Stimulated activated naive CD8-positive, alpha-beta T cell treated with anti-CD3 and anti-CD28 coated beads, Interleukin-15, Interleukin-2, amounts not matched to agents 100 U/mL and 50 U/mL, for 24 hours (primary cell): ENCODE data around the gene NDUFA13.
"Not testable (repeated sequence)": the region's sequence is repeated elsewhere in the genome, so short reads cannot be mapped to it uniquely, and the experiment has no call there.

Source experiments
- ATAC-seq: fragments of 150-1000 bp; cut with Tn5 transposase; one replicate; pipeline ENCODE4 v1.10.0; 2021
- DNase-seq: peaks from one replicate; pipeline ENCODE4 v3.0.0; 2021

The NDUFA13 gene

GRCh38 chr19:19515642-19516519, at the start of gene NDUFA13:
TSS of gene NDUFA13 (plus strand) at chr19:19516225. CDS start at chr19:19516239, 14 bp downstream.
- ATAC-seq, result peak; percentile 91
- peak; percentile 94 for DNase-seq

GRCh38 chr19:19468424-19469050, 47.5 kb upstream of the NDUFA13 start:
- ATAC-seq, result no peak
- no peak for DNase-seq

DNA sequence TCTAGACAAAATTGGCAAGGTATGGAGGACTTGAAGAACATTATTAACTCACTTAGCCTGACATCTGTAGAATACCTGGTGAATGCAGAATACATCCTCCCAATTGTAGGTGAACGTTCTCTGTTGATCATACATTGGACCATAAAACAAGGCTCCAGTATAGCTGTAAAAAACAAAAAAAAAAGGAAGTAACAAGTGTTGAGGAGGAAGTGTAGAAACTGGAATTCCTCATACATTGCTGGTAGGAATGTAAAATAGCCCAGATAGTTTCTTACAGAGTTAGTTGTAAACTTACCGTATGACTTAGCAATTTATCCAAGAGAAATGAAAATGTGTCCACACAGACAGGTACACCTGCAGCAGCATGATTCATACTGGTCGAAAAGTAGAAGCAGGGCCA, 45.4 kb upstream of the NDUFA13 start:
- ATAC-seq (no peak), DNase-seq (no peak)

- DNase-seq (no peak), ATAC-seq (no peak)
Observed at GRCh38 chr19:19471682-19472081, 44.3 kb upstream of the NDUFA13 start.

DNA sequence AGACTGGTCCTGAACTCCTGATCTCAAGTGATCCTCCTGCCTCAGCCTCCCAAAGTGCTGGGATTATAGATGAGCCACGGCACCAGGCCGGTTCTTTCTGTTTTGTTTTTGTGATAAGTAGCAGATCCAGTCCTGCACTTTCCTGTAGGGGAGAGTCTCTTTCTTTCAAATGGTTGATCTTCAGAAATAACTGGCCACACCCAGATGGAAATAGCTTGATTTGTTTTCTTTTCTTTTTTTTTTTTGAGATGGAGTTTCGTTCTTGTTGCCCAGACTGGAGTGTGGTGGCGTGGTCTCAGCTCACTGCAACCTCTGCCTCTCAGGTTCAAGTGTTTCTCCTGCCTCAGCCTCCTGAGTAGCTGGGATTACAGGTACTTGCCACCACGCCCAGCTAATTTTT, 43.9 kb upstream of the NDUFA13 start:
- ATAC-seq, DNase-seq: not testable (repeated sequence)

DNA sequence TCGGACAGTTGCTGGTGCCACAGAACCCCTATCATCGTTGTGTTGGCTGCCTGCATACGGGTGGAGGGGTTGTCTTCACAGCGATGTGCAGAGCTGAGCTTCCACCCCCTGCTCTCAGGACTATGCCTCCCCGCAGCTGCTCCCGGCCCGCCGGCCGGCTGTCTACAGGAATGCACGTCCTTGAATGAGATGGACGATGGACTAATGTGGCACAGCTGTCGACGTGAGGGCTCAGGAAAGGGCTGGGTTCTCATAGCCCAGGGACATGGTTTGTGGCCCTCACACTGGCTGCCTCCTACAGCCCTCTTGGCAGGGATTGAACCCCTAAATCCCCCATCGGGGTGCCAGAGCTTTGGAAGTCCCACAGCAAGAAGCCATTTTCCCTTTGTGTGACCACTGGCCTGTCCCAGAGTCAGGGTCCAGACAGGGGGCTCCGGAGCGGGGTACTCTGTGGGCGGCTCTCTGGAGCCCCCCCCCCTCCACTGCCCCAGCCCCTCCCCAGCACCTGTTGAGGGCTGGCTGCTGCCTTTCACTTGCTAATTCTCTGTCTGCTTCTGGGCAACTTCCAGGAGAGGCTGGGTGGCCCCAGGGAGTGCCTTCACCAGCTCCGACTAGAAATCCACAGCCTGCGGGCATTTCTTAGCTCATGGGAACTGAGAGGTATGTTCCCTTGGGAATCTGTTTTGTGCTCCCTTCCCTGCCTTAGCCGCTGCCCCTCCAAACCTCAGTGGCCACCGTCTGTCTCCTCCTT, 40.8 kb upstream of the NDUFA13 start:
- ATAC-seq, result no peak
- DNase-seq, result no peak

DNA sequence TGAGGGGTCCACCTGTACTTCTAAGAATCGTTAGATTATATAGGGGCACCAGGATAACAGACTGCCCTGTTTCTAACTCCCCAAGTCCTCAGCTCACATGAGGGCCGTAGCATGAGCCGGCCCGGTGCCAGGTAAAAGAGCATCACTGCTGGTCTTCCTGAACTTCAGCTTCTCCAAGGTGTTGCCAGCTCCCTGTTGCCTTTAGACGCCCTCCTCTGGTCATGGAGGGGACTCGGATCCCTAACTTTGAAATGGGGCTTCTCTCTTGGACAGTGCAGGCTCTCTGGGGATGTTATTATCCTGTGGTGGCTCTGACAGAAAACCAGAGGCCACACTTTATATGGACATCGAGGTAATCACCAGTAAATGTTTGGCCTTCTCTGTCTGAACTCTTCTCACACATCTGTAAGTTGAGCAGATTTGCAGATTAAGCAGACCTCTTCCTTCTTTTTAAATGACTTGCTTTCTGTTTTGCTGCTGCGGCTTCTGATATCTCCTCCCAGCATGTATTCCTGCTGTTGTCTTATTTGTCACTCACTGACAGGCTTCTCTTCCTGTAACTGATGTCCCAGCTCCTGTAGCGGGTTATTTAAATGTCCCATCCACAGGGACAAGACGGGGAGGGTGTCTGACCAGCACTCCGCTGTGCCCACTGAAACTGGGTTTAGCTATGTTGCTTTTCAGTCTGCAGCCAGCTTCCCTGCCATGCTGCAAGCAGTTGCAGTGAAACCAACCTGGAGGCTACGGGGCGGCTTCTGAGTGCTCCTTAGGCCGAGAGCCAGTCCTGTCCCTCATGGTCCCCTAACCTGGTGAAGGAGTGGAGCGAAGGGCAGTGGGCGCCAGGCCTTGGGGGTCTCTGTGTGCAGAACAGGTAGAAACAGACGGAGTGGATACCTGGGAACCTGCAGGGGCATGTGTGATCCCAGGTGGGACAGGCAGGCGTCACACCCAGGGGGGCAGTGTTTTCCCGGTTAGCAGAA, 39.9 kb upstream of the NDUFA13 start:
- no peak for DNase-seq
- ATAC-seq, result no peak

DNA sequence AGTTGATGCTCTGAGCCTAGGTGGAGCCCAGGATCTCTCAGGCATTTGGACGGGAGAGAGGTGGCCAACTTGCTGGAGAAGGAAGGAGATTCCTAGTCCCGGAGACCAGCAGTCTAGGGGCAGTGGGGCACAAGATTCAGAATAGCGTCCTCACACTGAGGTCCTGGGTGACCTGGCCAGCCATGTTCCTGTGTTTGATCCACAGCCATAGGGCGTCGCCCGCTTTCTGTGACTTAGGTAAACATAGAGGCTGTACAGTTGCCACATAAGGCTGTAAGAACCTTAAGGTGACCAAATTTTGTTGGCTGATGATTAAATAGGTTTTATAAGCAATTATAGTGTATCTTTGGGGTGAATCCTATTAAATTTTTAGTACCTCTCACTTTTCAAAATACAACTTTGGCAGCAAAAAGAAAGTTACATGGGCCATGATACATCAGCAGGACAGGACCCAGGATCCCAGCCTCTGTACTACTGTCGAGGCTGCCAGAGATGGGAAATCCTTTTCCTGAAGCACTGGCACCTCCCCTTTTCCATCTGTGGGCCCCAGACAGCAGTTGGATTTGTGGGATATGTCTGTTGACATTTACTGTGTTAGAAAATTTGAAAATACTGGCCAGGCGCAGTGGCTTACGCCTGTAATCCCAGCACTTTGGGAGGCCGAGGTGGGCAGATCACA, 38.2 kb upstream of the NDUFA13 start:
- ATAC-seq (no peak), DNase-seq (no peak)

GRCh38 chr19:19480688-19481087, 35.3 kb upstream of the NDUFA13 start:
- ATAC-seq (peak; percentile 68), DNase-seq (no peak)

DNA sequence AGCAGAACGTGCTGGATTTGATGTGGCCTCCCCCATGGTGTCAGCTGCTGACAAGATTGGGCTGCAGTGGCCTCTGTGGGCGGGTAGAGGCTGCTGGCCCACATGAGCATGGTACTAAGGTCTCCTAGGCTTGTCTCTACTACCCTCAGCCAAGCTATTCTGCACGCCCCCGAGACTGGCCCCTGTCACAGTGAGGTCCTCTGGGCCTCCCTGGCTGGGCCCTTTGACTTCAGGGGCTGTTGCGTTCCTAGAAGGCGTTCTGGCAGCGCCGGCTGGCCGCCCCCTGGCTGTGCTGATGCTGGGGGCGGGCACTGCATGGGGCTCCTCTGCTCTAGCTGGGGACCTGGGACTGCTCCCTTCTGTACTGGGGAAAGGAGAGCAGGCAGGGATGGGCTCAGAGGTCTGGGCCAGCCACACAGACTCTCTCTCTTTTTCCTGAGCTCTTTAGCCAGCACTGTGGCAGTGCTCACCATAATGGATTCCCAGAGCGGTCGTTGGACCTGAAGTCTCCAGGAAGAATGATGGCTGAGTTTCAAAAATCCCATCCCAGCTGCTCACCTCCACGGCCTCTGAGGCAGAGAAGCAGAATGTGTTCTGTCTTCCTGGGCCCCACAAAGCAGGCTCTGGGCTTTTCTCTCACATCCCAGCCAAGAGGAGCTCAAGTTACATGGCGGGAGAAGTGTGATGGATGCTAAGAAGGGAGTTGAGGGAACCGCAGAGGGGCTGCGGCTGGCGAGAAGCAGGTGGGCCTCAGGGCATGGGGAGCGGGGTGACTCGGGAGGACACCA, 33.0 kb upstream of the NDUFA13 start:
- no peak for DNase-seq
- no peak for ATAC-seq

- ATAC-seq (no peak), DNase-seq (no peak)
Observed at GRCh38 chr19:19485161-19485997, 30.6 kb upstream of the NDUFA13 start.

DNA sequence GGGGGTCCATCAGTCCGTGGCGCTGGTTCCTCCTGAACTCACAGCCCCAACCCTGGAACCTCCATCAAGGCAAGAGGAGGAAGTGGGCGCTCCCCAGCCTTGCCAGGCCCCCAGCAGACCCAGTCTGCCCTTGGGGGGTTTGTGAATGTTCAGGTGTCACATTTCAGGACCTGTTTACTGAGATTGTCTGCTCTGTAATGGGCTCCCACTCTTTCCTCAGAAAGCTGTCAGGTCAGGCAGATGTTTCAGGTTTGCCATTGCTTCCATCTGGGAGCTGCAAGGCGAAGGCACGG, 30.1 kb upstream of the NDUFA13 start:
- DNase-seq (no peak), ATAC-seq (no peak)

GRCh38 chr19:19486343-19487076, 29.5 kb upstream of the NDUFA13 start:
- DNase-seq (no peak), ATAC-seq (no peak)

- DNase-seq (no peak), ATAC-seq (no peak)
Observed at GRCh38 chr19:19487077-19487949, 28.7 kb upstream of the NDUFA13 start.

DNA sequence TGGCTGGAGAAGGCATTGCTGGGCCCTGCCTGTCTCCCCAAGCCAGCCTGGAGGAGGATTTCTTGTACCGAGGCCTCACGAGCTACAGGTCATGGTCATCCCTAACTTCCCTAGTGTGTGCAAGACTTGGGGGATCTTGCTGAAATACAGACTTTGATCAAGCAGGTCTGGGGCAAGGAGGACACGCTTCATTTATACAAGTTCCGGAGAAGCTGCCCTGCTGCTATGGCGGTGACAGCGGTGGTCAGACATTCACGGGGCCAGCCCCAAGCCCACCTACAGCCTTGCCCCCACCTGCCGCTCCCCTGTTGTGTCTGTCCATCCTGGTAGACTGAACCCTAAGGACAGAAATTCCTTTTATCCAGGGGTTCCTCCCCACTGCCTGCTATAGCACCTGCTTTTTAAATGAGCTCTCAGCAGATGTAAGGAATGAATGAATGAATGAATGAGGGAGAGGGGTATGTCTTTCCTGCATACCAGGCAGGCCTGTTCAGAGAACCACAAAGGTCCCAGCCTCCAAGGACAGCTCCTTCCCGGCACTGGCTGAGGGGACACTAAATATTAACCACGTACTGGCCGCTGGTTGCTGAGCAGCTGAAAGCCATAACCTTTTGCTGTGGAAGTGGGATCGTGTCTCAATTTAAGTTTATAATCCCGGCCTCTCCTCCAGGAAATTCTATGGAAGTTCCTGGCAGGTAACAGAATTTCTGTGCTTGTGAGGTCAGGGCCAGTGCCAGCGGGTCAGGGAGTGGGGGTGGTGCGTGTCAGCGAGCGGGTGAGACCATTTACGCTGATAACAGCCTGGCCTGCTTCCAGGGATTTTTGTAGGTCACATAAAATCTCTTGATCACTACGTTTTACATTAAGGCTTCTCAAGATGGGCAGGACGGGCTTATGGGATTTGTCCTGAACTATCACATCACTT, 27.8 kb upstream of the NDUFA13 start:
- ATAC-seq (no peak), DNase-seq (no peak)

- peak; percentile 74 for DNase-seq
- ATAC-seq, result peak; percentile 84
Observed at GRCh38 chr19:19488875-19489690, 26.9 kb upstream of the NDUFA13 start.
